CD4-positive, alpha-beta T cell treated with Interleukin-15 for 1 hour (primary cell): Measurements from ENCODE around the gene PAPOLA.

Source experiments
- DNase-seq: peaks from one replicate; pipeline ENCODE4 v3.0.0-alpha.2; 2020

Gene PAPOLA

DNA sequence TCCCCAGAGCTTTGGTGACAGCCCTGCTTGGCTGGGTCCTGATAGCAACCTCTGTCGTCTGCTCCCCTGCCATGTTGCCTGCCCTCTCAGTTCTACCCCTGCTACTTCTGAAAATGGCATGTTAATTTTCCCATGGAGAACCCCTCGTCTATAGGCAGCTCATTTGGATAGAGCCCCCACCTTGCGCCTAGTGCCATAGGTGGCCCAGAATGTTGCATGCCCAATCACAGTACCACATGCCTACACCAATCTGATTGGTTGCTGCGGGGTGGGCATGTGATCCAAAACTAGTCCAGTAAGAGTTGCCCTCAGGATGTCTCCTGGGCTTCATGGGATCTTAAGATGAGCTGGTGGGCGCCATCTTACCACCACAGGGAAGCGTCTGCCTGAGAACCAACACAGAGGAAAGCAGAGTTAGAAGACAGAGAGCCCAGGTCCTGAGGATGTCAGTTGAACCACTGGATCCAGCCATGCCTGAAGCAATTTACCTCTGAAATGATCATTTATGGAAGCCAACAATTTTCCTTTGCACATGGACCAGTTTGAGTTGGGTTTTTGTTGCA lies 85.7 kb downstream of the PAPOLA start:
- DNase-seq: no peak

DNA sequence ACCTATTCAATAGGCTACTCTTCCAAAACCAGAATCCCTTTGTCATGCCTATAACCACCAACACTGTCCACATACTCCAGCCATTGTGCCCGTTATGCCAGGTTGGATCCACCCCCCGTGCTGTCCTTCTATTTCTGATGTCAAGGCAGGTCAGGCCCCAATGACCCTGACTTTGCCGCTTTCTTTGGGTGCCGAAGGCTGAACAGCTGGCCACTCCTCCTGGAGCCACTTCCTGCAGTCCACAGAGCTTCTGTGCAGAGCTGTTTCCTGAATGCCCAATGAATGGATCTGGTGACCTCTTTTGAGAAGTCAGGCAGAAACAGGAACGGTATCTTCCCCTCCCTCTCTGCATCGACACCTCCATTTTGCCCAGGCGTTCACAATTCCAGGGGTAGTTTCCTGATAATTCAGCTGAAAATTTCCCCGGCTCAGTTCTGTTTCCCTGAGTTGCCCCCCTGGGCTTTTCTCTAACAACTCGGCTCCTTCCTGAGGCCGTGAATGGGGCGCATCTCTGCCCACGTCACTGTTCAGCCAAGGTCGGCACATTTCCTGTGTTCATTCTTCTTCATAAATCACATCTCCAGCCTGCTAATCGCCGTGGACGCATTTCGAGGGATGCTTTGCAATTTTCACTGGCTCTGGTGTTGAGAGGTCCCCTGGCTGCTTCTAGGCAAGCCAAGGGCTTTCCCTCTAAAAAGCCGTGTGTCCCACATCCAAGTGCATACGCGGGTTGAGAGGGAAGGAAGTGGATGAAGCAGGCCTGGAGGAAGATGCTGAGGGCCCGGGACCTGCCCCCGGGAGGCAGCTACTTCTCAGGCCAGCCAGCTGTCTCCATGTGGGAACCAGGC lies 86.5 kb downstream of the PAPOLA start:
- DNase-seq: no peak

DNA sequence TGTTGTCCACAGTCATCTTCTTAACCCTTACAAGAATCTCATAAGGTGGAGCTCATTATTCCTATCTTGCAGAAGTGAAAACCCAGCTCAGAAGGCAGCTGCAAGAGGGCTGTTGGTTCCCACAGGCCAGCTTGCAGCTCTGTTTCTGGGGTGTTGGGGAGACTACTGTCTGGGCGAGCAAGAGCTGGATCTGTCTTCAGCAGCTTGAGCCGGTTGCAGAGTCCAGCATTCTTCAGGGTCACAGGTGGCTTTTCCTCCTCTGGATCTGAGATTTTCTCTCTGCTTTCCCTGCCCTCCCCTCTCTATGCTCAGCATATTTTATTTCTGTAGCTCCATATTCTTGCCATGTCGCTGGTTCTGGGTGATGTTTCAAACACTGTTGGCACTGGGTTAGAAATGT lies 87.4 kb downstream of the PAPOLA start:
- DNase-seq: no peak

DNA sequence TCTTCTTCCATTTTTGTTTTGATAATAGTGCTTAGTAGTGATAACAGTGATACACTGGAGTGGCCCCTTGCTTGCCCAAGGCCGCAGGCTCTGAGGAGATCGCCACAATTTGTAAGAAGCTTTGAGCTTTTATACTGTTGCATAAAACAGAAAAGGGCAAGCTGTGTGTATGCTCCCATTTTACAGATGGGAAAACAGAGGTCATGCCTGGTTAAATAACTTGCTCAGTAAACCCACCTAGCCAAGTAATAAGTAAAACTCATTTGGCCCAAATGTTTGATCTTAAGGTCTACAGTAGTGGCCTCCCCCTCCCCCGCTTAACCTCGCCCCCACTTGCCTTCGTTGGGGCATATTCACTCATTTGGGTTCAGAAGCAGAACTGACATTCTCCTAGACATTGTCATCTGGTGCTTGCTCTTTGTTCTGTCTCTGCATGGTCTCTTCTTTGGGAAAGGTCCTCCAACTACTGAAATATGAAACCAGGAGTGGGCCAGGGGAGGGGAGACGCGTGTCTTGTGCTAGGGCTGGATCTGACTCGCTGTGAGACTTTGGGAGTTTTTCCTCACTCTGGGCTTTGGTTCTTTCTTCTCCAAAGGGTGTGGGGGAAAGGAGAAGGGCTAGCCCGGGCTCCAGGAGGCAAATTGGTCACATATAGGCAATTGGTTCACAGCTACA lies 88.1 kb downstream of the PAPOLA start:
- DNase-seq: no peak

DNA sequence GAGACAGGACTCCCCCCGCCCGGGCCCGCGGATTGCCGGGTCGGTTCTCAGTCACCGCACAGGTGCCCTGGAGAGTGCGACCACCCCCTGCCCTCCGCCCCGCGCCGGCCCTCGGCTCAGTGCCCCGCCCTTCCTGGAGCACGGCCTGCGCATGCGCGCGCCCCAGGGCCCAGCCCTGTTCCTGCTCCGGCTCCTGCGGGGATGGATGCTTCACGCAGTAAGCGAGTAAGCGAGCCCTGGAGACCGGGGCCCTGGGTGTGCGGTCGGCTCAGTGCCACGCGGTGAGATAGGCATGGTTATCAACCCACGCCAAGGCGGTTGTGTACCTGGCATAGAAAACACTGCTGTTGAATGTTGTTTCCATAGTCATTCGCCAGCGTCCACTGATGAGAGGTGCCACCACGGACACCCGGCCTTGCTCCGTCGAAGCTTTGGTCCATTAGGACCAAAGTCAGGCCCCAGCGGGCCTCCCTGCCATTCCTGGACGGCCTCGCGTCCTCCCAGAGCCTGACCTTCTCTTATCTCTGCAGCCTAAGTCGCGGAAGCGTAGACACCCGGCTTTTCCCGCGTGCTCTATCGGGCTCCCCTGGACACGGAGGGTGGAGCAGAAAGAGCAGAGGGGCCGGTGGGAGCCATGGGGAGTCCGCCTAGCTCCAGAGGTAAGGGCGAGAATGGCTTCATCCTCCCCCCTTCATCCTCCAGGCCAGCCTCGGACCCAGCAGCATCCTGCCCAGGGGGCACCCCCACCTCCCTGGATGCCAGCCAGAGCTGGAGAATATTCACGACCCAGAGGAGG lies 90.6 kb downstream of the PAPOLA start:
- peak; percentile 53 for DNase-seq

DNA sequence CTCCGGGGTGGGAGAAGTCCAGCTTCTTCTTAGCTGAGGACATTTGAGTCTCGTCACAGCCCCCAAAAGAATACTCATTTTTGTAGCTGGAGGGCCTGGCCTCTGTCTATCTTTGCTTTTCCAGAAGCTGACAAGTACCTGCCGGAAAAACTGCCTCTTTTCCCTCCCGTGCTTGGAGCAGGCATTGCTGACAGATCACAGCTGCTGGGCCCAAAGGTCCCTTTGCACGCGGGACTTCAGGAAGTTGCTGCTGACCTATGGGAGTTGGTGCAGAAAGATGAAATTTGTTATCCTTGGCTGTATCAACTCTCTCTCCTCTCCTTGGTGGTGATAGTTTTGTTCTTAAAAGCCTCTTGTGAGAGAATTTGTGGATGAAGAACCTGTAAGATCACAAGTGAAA lies 92.8 kb downstream of the PAPOLA start:
- no peak for DNase-seq

DNA sequence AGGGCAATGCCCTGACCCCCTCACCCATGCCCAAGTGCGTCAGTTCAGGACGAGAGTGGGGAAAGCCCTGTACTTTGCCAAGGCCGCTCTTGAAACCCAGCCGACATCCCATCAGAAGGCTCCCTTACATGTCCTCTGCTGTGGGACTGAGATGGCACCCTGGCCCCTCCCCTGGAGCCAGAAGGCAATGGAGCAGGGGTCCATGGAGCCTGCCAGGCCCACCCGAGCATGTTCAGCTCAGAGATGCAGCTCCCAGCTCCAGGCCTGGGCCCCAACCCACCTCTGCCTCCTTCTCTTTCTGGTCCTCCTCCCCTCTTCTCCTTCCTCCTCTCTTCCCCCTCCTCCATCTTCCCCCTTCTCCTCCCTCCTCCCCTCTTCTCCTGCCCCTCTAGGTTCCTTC lies 95.5 kb downstream of the PAPOLA start:
- DNase-seq: no peak

DNA sequence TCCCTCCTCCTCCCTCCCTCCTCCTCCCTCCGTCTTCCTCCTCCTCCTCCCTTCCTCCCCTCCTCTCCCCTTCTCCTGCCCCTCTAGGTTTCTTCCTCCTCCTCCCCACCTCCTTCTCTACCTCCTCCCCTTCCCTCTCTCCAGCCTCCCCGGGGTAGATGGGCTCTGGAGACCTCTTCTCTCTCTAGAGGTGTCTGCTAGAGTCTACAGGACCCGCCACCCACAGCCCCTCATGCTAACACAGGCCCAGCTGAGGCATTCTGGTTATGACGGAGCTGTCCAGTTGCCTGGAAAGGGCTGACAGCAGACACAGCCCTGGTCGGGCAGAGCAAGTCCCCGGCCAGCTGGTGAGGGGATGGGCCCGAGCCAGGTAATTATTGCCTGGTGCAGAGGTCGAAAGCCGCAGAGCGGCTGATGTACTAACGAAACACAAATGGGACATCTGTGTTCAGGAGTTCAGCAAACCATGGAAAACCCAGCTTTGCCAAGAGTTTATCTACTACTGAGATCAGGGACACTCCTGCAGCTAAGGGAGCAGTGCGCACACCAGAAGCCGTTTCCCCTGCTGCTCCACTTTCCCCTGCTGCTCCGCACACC lies 96.2 kb downstream of the PAPOLA start:
- DNase-seq: no peak

DNA sequence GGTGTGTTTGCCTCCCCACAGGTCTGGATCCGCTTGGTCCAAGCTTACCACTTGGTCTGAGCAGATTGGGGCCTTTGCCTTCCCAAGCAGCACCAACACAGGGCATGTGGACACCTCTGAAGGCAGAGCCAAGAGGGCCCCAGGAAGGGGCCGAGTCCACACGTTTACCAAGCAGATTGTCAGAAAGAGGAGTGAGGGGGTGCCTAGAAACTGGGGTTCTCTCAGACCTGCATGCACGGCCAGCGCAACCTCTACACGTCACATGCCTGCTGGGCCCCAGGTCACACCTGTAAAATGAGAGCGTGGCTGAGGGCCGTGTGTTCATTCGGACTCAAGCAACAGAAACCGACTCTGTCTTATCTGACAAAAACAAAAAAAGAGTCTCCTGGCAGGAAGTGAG lies 96.9 kb downstream of the PAPOLA start:
- no peak for DNase-seq

DNA sequence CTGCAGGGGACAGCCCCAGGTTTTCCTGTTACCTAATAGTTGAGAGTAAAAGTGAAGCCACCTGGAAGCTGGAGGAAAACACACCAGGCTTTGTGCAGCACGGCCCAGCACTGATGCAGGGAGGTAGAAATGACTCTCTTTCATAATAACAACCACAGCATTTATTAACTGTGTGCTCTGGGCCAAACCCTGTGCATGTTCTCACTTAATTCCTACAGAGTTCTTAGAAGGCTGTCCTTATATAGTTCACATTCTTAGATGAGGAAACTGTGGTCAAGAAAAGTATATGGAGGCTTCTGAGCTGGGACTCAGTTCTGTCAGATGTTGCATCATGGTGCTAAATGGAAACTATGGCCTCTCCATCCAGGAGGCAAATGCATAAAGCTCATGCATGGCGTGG lies 100.0 kb downstream of the PAPOLA start:
- no peak for DNase-seq

DNA sequence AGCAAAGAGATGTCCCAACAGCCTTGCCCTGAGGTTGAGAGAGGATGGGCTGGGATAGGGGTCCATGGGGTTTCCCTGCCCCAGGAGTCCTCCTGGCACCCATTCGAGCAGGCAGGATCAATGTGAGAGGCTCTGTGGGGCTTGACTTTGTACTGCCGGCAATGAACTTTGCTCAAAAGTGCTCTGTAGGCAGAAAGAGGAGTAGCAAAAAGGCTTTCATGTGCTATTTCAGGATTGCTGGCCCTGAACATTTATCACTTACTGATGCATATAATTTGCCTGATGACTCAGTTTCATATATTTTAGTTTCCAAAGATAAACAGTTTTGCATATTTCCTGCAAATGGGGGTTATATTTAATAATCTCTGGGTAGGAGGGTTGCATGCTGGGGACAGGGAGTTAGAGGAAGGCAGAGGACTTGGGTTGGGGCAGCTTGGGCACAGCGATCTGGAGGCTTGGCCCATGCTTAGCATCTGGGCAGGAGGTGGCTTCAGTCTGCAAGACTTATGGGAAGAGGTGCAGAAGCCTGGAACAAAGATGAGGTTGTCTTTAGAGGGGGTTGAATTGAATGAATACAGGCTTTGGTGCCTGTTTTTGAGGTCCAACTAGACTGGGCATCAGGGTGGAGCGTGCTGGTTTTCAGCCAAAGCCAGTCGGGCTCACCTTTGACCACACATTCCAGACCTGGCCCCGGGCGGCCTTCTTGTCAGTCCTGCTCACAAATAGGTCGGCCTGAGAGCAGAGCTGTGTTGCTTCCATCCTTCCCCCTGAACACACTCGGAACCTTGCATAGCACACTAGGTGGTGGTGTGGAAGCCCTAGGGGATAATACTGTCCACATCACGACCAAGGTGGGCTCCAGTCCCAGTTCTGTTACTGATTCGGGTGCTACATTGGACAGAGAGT lies 101.4 kb downstream of the PAPOLA start:
- no peak for DNase-seq

DNA sequence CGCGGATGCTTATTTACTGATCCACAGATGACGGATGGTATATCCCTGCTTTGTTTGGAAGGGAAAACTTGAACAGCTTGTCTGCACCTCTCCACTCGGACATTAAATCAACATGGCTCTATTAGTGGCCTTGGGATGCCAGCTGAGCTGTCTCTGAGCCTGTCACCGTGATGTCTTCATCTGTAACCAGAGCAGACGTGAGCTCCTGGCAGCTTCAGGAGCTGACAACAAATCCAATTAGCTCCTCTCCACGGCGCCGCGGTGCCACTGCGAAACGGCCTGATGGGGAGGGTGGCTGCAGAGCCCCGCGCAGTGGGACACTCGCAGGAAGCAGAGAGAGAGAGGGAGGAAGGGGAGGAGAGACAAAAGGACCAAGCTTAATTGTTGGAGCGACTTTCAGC lies 112.3 kb downstream of the PAPOLA start:
- DNase-seq: no peak

DNA sequence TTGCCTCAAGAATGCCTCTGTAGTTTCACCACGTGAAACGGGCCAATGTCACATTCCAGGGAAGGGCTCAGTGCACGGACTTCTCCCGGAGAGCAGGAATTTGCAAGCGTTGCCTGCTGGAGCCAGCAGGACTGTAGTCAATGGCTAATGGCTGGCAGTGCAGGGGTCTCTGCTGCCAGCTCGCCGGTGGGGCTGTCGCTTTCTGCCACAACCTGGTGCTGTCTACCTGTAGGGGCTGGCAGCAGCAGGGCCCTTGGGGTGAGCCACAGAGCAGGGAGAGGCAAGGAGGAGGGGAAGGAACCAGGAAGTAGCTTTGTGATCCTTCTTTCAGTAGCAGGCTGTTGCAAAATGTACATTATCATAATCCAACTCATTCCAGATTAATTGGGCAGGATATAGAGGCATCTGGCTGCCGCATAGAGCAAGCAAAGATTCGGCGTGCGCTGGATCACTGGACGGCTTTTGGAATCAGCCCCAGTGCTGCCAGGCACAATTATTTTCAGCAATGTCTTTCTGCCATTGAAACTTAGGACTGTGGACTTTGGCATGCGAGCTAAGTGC lies 114.1 kb downstream of the PAPOLA start:
- no peak for DNase-seq
